Vagina (tissue), 2 donors: ENCODE results near the gene SGMS2.

Experiments
- CTCF ChIP-seq, 3 experiments: fragments of 450-650 bp in 2 of 3; fragments of 200-600 bp in 1 of 3; sonication (generic) in 1 of 3; IDR thresholded peaks; one replicate each; pipeline ENCODE4 v1.5.1; 2017 to 2019; ENCODE audit warnings: antibody characterized with exemption in 3 of 3, mild to moderate bottlenecking in 2 of 3, moderate library complexity in 2 of 3
- POLR2A ChIP-seq, 2 donors: fragments of 450-650 bp; IDR thresholded peaks; one replicate each; pipeline ENCODE4 v1.6.1; 2017; ENCODE audit warnings: antibody characterized with exemption in 2 of 2, mild to moderate bottlenecking in 2 of 2, moderate library complexity in 2 of 2
- POLR2AphosphoS5 ChIP-seq, 2 donors: sonication (generic); formaldehyde crosslinking; IDR thresholded peaks; one replicate each; pipeline ENCODE4 v1.9.0; 2017; ENCODE audit warnings: antibody characterized with exemption in 2 of 2, mild to moderate bottlenecking in 2 of 2, low read depth in 1 of 2; ENCODE audit not compliant: insufficient read depth in 1 of 2

GRCh38 chr4:107837776-107838618 is 13.3 kb downstream of the SGMS2 start:
- no peak for TF ChIP-seq POLR2A (IDR thresholded peaks at IDR 0.05)
- no peak for TF ChIP-seq CTCF (IDR thresholded peaks at IDR 0.05)
- no peak for TF ChIP-seq POLR2AphosphoS5 (IDR thresholded peaks at IDR 0.05; ENCODE audit: insufficient read depth in 1 of 2, low read depth in 1 of 2)
